Ammon's horn (tissue), 1 donor: Measurements from ENCODE around the gene SIK3.

Source experiments
- DNase-seq: peaks from one replicate; pipeline ENCODE4 v3.0.0-alpha.2; 2016; ENCODE audit warnings: low spot score

Gene SIK3

DNA sequence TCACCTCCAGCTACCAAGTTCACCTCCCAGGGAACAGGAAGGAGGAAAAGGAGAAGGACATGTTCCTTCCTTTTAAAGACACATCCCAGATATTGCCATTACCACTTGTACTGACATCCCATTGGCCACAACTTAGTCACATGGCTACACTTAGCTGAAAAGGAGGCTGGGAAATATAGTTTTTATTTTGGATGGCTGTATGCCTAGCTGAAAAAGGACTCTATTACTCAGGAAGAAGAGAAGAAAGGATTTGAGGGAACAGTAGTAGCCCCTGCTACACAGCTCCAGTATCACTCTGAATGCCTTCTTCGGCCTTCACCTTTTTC is 304.5 kb downstream of the SIK3 start:
- no peak for DNase-seq
